Pulmonary artery endothelial cell (primary cell): ENCODE data around the gene GPSM1. TPM values are rescaled to one million over a fixed set of nuclear protein-coding genes. Genes with fewer than 3 reads are reported as not detected.

Experiments used
- DNase-seq: peaks from one replicate; pipeline ENCODE4 v3.0.0-alpha.2; 2011; ENCODE audit warnings: low read depth, low spot score
- total RNA-seq: library from RNA; depleted of rRNA; stranded (reverse); fragments of >200 nt; gene quantifications from 2 replicates; pipeline ENCODE4 v1.2.3, GENCODE V29; 2014

GPSM1 gene
- 24.1 and 32.1 TPM in 2 replicates for total RNA-seq

GRCh38 chr9:136327304-136327974 lies at the start of gene GPSM1:
Gene GPSM1, plus strand, starts transcription at chr9:136327539. Its CDS starts 157 bp downstream, at chr9:136327696.
- DNase-seq: no peak

- no peak for DNase-seq
Measured at GRCh38 chr9:136277746-136278145, 49.6 kb upstream of the GPSM1 start.

- DNase-seq: no peak
Measured at GRCh38 chr9:136278221-136278620, 49.1 kb upstream of the GPSM1 start.

GRCh38 chr9:136278894-136279293 lies 48.4 kb upstream of the GPSM1 start:
- no peak for DNase-seq

- no peak for DNase-seq
Measured at GRCh38 chr9:136279471-136279870, 47.9 kb upstream of the GPSM1 start.

- no peak for DNase-seq
Measured at GRCh38 chr9:136280535-136281315, 46.6 kb upstream of the GPSM1 start.

- no peak for DNase-seq
Measured at GRCh38 chr9:136281421-136282271, 45.7 kb upstream of the GPSM1 start.

GRCh38 chr9:136282272-136282861 lies 45.0 kb upstream of the GPSM1 start:
- DNase-seq: no peak

GRCh38 chr9:136283291-136284235 lies 43.8 kb upstream of the GPSM1 start:
- DNase-seq: peak; percentile 19

GRCh38 chr9:136284311-136284710 lies 43.0 kb upstream of the GPSM1 start:
- no peak for DNase-seq

GRCh38 chr9:136284951-136285350 lies 42.4 kb upstream of the GPSM1 start:
- no peak for DNase-seq

- no peak for DNase-seq
Measured at GRCh38 chr9:136285501-136286358, 41.6 kb upstream of the GPSM1 start.

- DNase-seq: no peak
Measured at GRCh38 chr9:136286359-136286986, 40.9 kb upstream of the GPSM1 start.

GRCh38 chr9:136286987-136287379 lies 40.4 kb upstream of the GPSM1 start:
- no peak for DNase-seq

- DNase-seq: no peak
Measured at GRCh38 chr9:136287960-136288753, 39.2 kb upstream of the GPSM1 start.

- DNase-seq: no peak
Measured at GRCh38 chr9:136289651-136290507, 37.5 kb upstream of the GPSM1 start.

- no peak for DNase-seq
Measured at GRCh38 chr9:136290508-136291000, 36.8 kb upstream of the GPSM1 start.
